ENCODE measurements around the gene HEMK1. TPM values are rescaled to one million over a fixed set of nuclear protein-coding genes. Genes with fewer than 3 reads are reported as not detected.

The HEMK1 gene
- total and polyA plus RNA-seq, 9 donors: 6.8 to 35.3 (median 23.8) TPM

- intact Hi-C loops (cut with DNase I): loop anchor here in 1 of 4 donors (10.0 kb wide), 1 partner anchor 1936 kb away; no protein-coding TSS in a partner anchor
- no peak overlapping the region for H3K27ac ChIP-seq
- no peaks in the 10 kb centered on the region for H3K9me3 ChIP-seq
- no peaks in the 10 kb centered on the region for H3K4me1 ChIP-seq (ENCODE audit: insufficient read depth)
- 37 to 38% (median 38%) methylated on average over 9 of the region's 9 CpGs for WGBS, 3 donors
- H3K36me3 ChIP-seq: no peaks in the 10 kb centered on the region
- H3K4me3 ChIP-seq: no peak overlapping the region
- TF ChIP-seq POLR2A (IDR thresholded peaks at IDR 0.05) (no peak), CTCF (IDR thresholded peaks at IDR 0.05) (no peak), EP300 (IDR thresholded peaks at IDR 0.05) (no peak)
- no peaks in the 10 kb centered on the region for H3K27me3 ChIP-seq
- no peak for DNase-seq
These were observed 18.2 kb upstream of the HEMK1 start for GRCh38 chr3:50551054-50551659.

- Histone ChIP-seq H3K27me3 (no peaks in the 10 kb centered on the region), H3K4me3 (no peak overlapping the region), H3K27ac (no peak overlapping the region), H3K4me1 (ENCODE audit: insufficient read depth) (no peaks in the 10 kb centered on the region), H3K36me3 (no peaks in the 10 kb centered on the region), H3K9me3 (no peaks in the 10 kb centered on the region)
- no peak for DNase-seq
- 58 to 64% (median 60%) methylated on average over 6 to 7 of the region's 7 CpGs for WGBS, 3 donors
- intact Hi-C loops (cut with DNase I): loop anchor here in 1 of 4 donors (10.0 kb wide), 1 partner anchor 1937 kb away; no protein-coding TSS in a partner anchor
- TF ChIP-seq EP300 (IDR thresholded peaks at IDR 0.05): no peak
- TF ChIP-seq CTCF (IDR thresholded peaks at IDR 0.05): no peak
- no peak for TF ChIP-seq POLR2A (IDR thresholded peaks at IDR 0.05)
These were observed 17.5 kb upstream of the HEMK1 start for GRCh38 chr3:50551681-50552435.

GRCh38 chr3:50552598-50552997, 16.7 kb upstream of the HEMK1 start:
- TF ChIP-seq EP300 (IDR thresholded peaks at IDR 0.05) (no peak), POLR2A (IDR thresholded peaks at IDR 0.05) (no peak), CTCF (IDR thresholded peaks at IDR 0.05) (no peak)
- no peak overlapping the region for H3K27ac ChIP-seq
- no peak for DNase-seq
- no peaks in the 10 kb centered on the region for H3K36me3 ChIP-seq
- whole genome bisulfite sequencing, 3 donors: 72 to 88% (median 85%) methylated on average over 9 of the region's 9 CpGs
- H3K27me3 ChIP-seq: no peaks in the 10 kb centered on the region
- no peaks in the 10 kb centered on the region for H3K4me1 ChIP-seq (ENCODE audit: insufficient read depth)
- H3K4me3 ChIP-seq: no peak overlapping the region
- intact Hi-C loops (cut with DNase I): loop anchor here in 1 of 4 donors (10.0 kb wide), 1 partner anchor 1938 kb away; no protein-coding TSS in a partner anchor
- H3K9me3 ChIP-seq: no peaks in the 10 kb centered on the region

- H3K36me3 ChIP-seq: no peaks in the 10 kb centered on the region
- no peak overlapping the region for H3K4me3 ChIP-seq
- TF ChIP-seq CTCF (IDR thresholded peaks at IDR 0.05) (no peak), POLR2A (IDR thresholded peaks at IDR 0.05) (no peak), EP300 (IDR thresholded peaks at IDR 0.05) (no peak)
- WGBS, 3 donors: 66 to 74% (median 67%) methylated on average over 5 of the region's 5 CpGs
- H3K4me1 ChIP-seq (ENCODE audit: insufficient read depth): no peaks in the 10 kb centered on the region
- H3K27me3 ChIP-seq: no peaks in the 10 kb centered on the region
- intact Hi-C loops (cut with DNase I): loop anchor here in 1 of 4 donors (10.0 kb wide), 1 partner anchor 1940 kb away; no protein-coding TSS in a partner anchor
- no peak overlapping the region for H3K27ac ChIP-seq
- no peak for DNase-seq
- H3K9me3 ChIP-seq: no peaks in the 10 kb centered on the region
These were observed 14.8 kb upstream of the HEMK1 start for GRCh38 chr3:50554553-50554952.
